A673 (cell line): Measurements from ENCODE around the gene RNU5D-1.

Experiments
- CTCF ChIP-seq: fragments of 300-800, 200-600 bp; sonication (generic); conservative IDR thresholded peaks from 2 replicates; pipeline ENCODE4 v1.5.1; 2017; ENCODE audit warnings: low read depth, mild to moderate bottlenecking, antibody characterized with exemption, low read length, moderate library complexity, mixed read lengths
- EZH2 ChIP-seq: fragments of 200-600 bp; sonication (generic); IDR thresholded peaks from 2 replicates; pipeline ENCODE4 v1.6.1; 2017; ENCODE audit warnings: borderline replicate concordance, low read depth, mild to moderate bottlenecking, mixed read lengths, antibody characterized with exemption, low read length; ENCODE audit not compliant: poor library complexity, severe bottlenecking

GRCh38 chr1:44684525-44684924 lies 46.4 kb downstream of the RNU5D-1 start:
- TF ChIP-seq CTCF (no peak), EZH2 (no peak)
